Adrenal gland (tissue), 5 donors: ENCODE measurements around the gene C10orf105.

ENCODE experiments used
- CTCF ChIP-seq, 6 experiments: fragments of 450-650 bp in 4 of 6; fragments of 200-600 bp in 2 of 6; sonication (generic) in 1 of 6; IDR thresholded peaks; 1 replicate in 5 of 6; 2 replicates in 1 of 6; pipeline versions ENCODE4 v1.5.1 to v1.8.0; 2016 to 2021; ENCODE audit warnings: antibody characterized with exemption in 6 of 6, mild to moderate bottlenecking in 2 of 6, moderate library complexity in 1 of 6
- POLR2A ChIP-seq, 2 donors: fragments of 450-650 bp; IDR thresholded peaks; one replicate each; pipeline ENCODE4 v1.6.1; 2017; ENCODE audit warnings: antibody characterized with exemption in 2 of 2, mild to moderate bottlenecking in 2 of 2, moderate library complexity in 1 of 2
- donor health status: DM: no; HTN: no; CAD: no.

- no peak for TF ChIP-seq POLR2A (IDR thresholded peaks at IDR 0.05)
- TF ChIP-seq CTCF (IDR thresholded peaks at IDR 0.05): no peak
Measured at GRCh38 chr10:71755179-71755879, 35.8 kb upstream of the C10orf105 start.
